Calu3 (cell line): ENCODE measurements around the gene WDR91. TPM values are rescaled to one million over a fixed set of nuclear protein-coding genes. Genes with fewer than 3 reads are reported as not detected.

ENCODE experiments used
- BruUV-seq: library from RNA; stranded (reverse); fragments of 400-500 nt; replicated peaks from 2 replicates; lab custom pipeline; 2021; lab: Mats Ljungman, UMichigan
- CTCF ChIA-PET: fragments of 300-600 bp; sonication (Branson Sonifier 250); formaldehyde crosslinking; loops from one replicate; lab custom pipeline; 2022; ENCODE audit warnings: antibody characterized with exemption; lab: Charles Lee
- DNase-seq: peaks from one replicate; pipeline ENCODE4 v3.0.0; 2022
- H3K27ac Mint-ChIP-seq: one replicate; pipeline ENCODE4 v1.8.0; 2022; ENCODE audit warnings: mixed read lengths; ENCODE audit not compliant: unreplicated experiment
- H3K27me3 Mint-ChIP-seq: one replicate; pipeline ENCODE4 v1.8.0; 2022; ENCODE audit warnings: mixed read lengths; ENCODE audit not compliant: unreplicated experiment
- H3K36me3 Mint-ChIP-seq: one replicate; pipeline ENCODE4 v1.8.0; 2022; ENCODE audit warnings: mild to moderate bottlenecking, moderate library complexity, mixed read lengths; ENCODE audit not compliant: insufficient read depth, unreplicated experiment
- H3K4me1 Mint-ChIP-seq: one replicate; pipeline ENCODE4 v1.8.0; 2022; ENCODE audit warnings: mild to moderate bottlenecking, low read depth, mixed read lengths; ENCODE audit not compliant: unreplicated experiment
- H3K4me3 Mint-ChIP-seq: one replicate; pipeline ENCODE4 v1.8.0; 2022; ENCODE audit warnings: mild to moderate bottlenecking, low read depth, moderate library complexity, mixed read lengths; ENCODE audit not compliant: unreplicated experiment
- H3K9me3 Mint-ChIP-seq: one replicate; pipeline ENCODE4 v1.8.0; 2022; ENCODE audit warnings: low read depth, mixed read lengths; ENCODE audit not compliant: unreplicated experiment
- CTCF ChIP-seq: fragments of 200-600 bp; IDR thresholded peaks from one replicate; pipeline ENCODE4 v1.8.0; 2022; ENCODE audit warnings: antibody characterized with exemption; ENCODE audit not compliant: unreplicated experiment
- intact Hi-C: fragments of 100-400 bp; cut with micrococcal nuclease; formaldehyde crosslinking; loops from one replicate; pipeline ENCODE4 v1.10.0; 2022; ENCODE audit not compliant: unreplicated experiment
- microRNA-seq: library from miRNA; unstranded; fragments of <30 nt; microRNA quantifications from one replicate; pipeline ENCODE4 v1.2.0, GENCODE V29; 2022
- total RNA-seq: library from RNA; stranded (reverse); gene quantifications from 2 replicates; pipeline ENCODE4 v1.2.3, GENCODE V29; 2022

The WDR91 gene
- total RNA-seq, 1 experiment from 2014 or later: 24.3 TPM

- intact Hi-C loops: no loop called here
- H3K4me3 Mint-ChIP-seq: no peak overlapping the region
- H3K36me3 Mint-ChIP-seq: peaks cover 16% of the 10 kb centered on the region
- no peaks in the 10 kb centered on the region for H3K9me3 Mint-ChIP-seq
- BruUV-seq: no TSS peak
- CTCF ChIA-PET: interaction anchor here (0.6 kb wide), 1 partner anchor 191 kb away, joined by 3 read pairs; no protein-coding TSS in a partner anchor
- no peak overlapping the region for H3K27ac Mint-ChIP-seq
- no peak for DNase-seq
- H3K4me1 Mint-ChIP-seq: peaks cover 29% of the 10 kb centered on the region
- no peaks in the 10 kb centered on the region for H3K27me3 Mint-ChIP-seq
- no peak for TF ChIP-seq CTCF
Observed at GRCh38 chr7:135143885-135144668, 67.2 kb downstream of the WDR91 start.

Small RNA genes lying within 50 kb of the gene (microRNA-seq; reads per million reads assigned to microRNA genes)
- 1.1 reads per million for gene MIR6509

Other genes starting within 250 kb of the WDR91 start
- 5.4 and 6.3 TPM in 2 replicates for gene AGBL3, start 225.0 kb downstream of the WDR91 start, total RNA-seq
- gene TMEM140, start 63.5 kb downstream of the WDR91 start, total RNA-seq: 4.2 and 11.4 TPM in 2 replicates
- 84.8 and 89.0 TPM in 2 replicates for gene CYREN, start 40.8 kb downstream of the WDR91 start, total RNA-seq
- gene STRA8, start 22.3 kb upstream of the WDR91 start, total RNA-seq: not detected in 2 replicates